ENCODE data around the gene PARN.

DNA sequence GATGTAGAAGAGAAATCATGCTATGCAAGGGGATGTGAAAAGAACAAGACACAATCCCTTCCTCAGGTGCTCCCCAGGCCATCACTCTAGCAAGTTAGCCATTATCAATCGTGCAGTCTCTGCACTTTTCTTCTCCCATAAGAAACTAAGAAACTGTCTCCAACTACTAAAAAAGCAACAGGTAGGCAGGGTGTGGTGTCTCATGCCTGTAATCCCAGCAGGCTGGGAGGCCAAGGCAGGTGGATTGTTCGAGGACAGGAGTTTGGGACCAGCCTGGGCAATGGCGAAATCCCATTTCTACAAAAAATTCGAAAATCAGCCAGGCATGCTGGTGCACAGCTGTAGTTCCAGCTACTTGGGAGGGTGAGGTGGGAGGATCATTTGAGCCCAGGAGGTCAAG is 13.8 kb downstream of the PARN start:
- no peak for TF ChIP-seq JUN (IDR thresholded peaks at IDR 0.05)
- TF ChIP-seq, protein P1, sequence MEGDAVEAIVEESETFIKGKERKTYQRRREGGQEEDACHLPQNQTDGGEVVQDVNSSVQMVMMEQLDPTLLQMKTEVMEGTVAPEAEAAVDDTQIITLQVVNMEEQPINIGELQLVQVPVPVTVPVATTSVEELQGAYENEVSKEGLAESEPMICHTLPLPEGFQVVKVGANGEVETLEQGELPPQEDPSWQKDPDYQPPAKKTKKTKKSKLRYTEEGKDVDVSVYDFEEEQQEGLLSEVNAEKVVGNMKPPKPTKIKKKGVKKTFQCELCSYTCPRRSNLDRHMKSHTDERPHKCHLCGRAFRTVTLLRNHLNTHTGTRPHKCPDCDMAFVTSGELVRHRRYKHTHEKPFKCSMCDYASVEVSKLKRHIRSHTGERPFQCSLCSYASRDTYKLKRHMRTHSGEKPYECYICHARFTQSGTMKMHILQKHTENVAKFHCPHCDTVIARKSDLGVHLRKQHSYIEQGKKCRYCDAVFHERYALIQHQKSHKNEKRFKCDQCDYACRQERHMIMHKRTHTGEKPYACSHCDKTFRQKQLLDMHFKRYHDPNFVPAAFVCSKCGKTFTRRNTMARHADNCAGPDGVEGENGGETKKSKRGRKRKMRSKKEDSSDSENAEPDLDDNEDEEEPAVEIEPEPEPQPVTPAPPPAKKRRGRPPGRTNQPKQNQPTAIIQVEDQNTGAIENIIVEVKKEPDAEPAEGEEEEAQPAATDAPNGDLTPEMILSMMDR (IDR thresholded peaks at IDR 0.05): no peak
- no peak for TF ChIP-seq POLR2A (IDR thresholded peaks at IDR 0.05; ENCODE audit: low read length)
- TF ChIP-seq CHD2 (IDR thresholded peaks at IDR 0.05; ENCODE audit: low read length, partially characterized antibody): no peak
- TF ChIP-seq CHD4 (IDR thresholded peaks at IDR 0.05; ENCODE audit: borderline replicate concordance): no peak
- no peak for TF ChIP-seq RFX5 (IDR thresholded peaks at IDR 0.05)
- TF ChIP-seq CBX2 (IDR thresholded peaks at IDR 0.05; ENCODE audit: borderline replicate concordance, low read depth): no peak
- TF ChIP-seq EHMT2 (IDR thresholded peaks at IDR 0.05; ENCODE audit: low read depth): no peak
- no peak for TF ChIP-seq EP300 (IDR thresholded peaks at IDR 0.05)
